Heart left ventricle (tissue), 13 donors: ENCODE results near the gene BRSK1.

Experiments used
- CTCF ChIP-seq, 12 donors: fragments of 200-600 bp; sonication (generic) in 4 of 12; IDR thresholded peaks; one replicate each; pipeline versions ENCODE4 v1.5.0 to v1.8.0; 2018 to 2022; ENCODE audit warnings: antibody characterized with exemption in 12 of 12, mild to moderate bottlenecking in 5 of 12
- POLR2A ChIP-seq, 2 donors: fragments of 450-650 bp; IDR thresholded peaks; one replicate each; pipeline ENCODE4 v1.6.1; 2017; ENCODE audit warnings: antibody characterized with exemption in 2 of 2, mild to moderate bottlenecking in 2 of 2, moderate library complexity in 2 of 2
- donor health status: ischemic (EF 13 %, LVEDD 7.1; RV severe dilation, severe dysfunction).
- donor health status: DM: no; HTN: yes; CAD: no.
- donor health status: DM: no; HTN: no; CAD: no.
- donor health status: ischemic (EF 25% LVEDD 6.9; RV normal size, moderate dysfunction).
- donor health status: ischemic (EF 25% LVEDD 5.7; RV mildly dilated, moderate dysfunction).
- donor health status: ischemic (EF 35%, LVEDD 5.7; RV mildly dilated, moderate dysfunction).
- donor health status: nonischemic (EF 11% LVEDD 7.7; RV severe dilation, severe dysfunction).
- donor health status: DM: yes; HTN: yes; CAD: no.
- donor health status: PGD.
- donor health status: ischemic (EF 29% LVEDD 5.4; RV normal size, mild dysfunction).
- donor health status: nonischemic (EF 23%, LVEDD 6.1; RV moderate dilation, normal function).

GRCh38 chr19:55321466-55322137 lies 37.8 kb downstream of the BRSK1 start:
- TF ChIP-seq CTCF (IDR thresholded peaks at IDR 0.05), result no peak
- no peak for TF ChIP-seq POLR2A (IDR thresholded peaks at IDR 0.05)
